CD14-positive monocyte (primary cell): ENCODE results near the gene GRIK2. TPM values are rescaled to one million over a fixed set of nuclear protein-coding genes. Genes with fewer than 3 reads are reported as not detected.

Experiments used
- DNase-seq, 3 donors: peaks; one replicate each; pipeline ENCODE4 v3.0.0-alpha.2; 2011 to 2022
- H2AFZ ChIP-seq: 2 replicates; pipeline ENCODE4 v1.6.0; 2012; ENCODE audit warnings: mild to moderate bottlenecking, low read depth, low read length, inconsistent platforms; ENCODE audit not compliant: insufficient read depth, poor library complexity, severe bottlenecking
- H3K27ac ChIP-seq, 2 donors: 1 replicate in 1 of 2; 2 replicates in 1 of 2; pipeline ENCODE4 v1.5.1; 2012 to 2013; ENCODE audit warnings: low read length in 2 of 2, control low read depth in 1 of 2, inconsistent platforms in 1 of 2, low read depth in 1 of 2, mild to moderate bottlenecking in 1 of 2
- H3K27me3 ChIP-seq, 2 donors: one replicate each; pipeline versions ENCODE4 v1.6.0 to v1.6.1; 2011 to 2013; ENCODE audit warnings: low read length in 2 of 2; ENCODE audit not compliant: control insufficient read depth in 2 of 2, insufficient read depth in 2 of 2
- H3K36me3 ChIP-seq, 2 donors: replicated peaks in 1 of 2; 1 replicate in 1 of 2; 2 replicates in 1 of 2; pipeline versions ENCODE4 v1.5.1 to v1.6.1; 2012 to 2013; ENCODE audit warnings: low read length in 2 of 2, control low read depth in 1 of 2, inconsistent platforms in 1 of 2, mild to moderate bottlenecking in 1 of 2; ENCODE audit not compliant: insufficient read depth in 2 of 2, control insufficient read depth in 1 of 2
- H3K4me1 ChIP-seq, 2 donors: 1 replicate in 1 of 2; 2 replicates in 1 of 2; pipeline versions ENCODE4 v1.5.1 to v1.6.1; 2012 to 2013; ENCODE audit warnings: low read length in 2 of 2, control low read depth in 1 of 2, inconsistent platforms in 1 of 2, mild to moderate bottlenecking in 1 of 2, moderate library complexity in 1 of 2; ENCODE audit not compliant: insufficient read depth in 2 of 2, control insufficient read depth in 1 of 2
- H3K4me2 ChIP-seq: replicated peaks from 2 replicates; pipeline ENCODE3; 2012; ENCODE audit warnings: low read length, moderate library complexity, mild to moderate bottlenecking; ENCODE audit not compliant: poor library complexity, severe bottlenecking; ENCODE audit errors: extremely low read depth
- H3K4me3 ChIP-seq, 3 experiments: fragments of 200-600 bp in 1 of 3; sonication (generic) in 1 of 3; replicated peaks in 1 of 3; 1 replicate in 2 of 3; 2 replicates in 1 of 3; pipeline ENCODE4 v1.5.1; 2011 to 2013; ENCODE audit warnings: low read length in 3 of 3, mild to moderate bottlenecking in 3 of 3, control low read depth in 2 of 3, low read depth in 2 of 3, inconsistent platforms in 1 of 3, moderate library complexity in 1 of 3
- H3K79me2 ChIP-seq: 2 replicates; pipeline ENCODE4 v1.6.0; 2012; ENCODE audit warnings: mild to moderate bottlenecking, control low read depth, inconsistent platforms, low read length, moderate library complexity; ENCODE audit not compliant: insufficient read depth
- H3K9ac ChIP-seq: 2 replicates; pipeline ENCODE4 v1.6.0; 2017; ENCODE audit warnings: low read length, mild to moderate bottlenecking; ENCODE audit not compliant: insufficient read depth, poor library complexity, severe bottlenecking
- H3K9me3 ChIP-seq, 2 donors: replicated peaks in 1 of 2; 1 replicate in 1 of 2; 2 replicates in 1 of 2; pipeline versions ENCODE4 v1.5.1 to v1.6.1; 2012 to 2013; ENCODE audit warnings: low read length in 2 of 2, control low read depth in 1 of 2; ENCODE audit not compliant: control insufficient read depth in 1 of 2, insufficient read depth in 1 of 2
- H4K20me1 ChIP-seq: 2 replicates; pipeline ENCODE4 v1.6.0; 2012; ENCODE audit warnings: mild to moderate bottlenecking, low read length, control low read depth, moderate library complexity; ENCODE audit not compliant: insufficient read depth
- H3K27ac Mint-ChIP-seq, 7 donors: one replicate each; pipeline ENCODE4 v1.8.0; 2020; ENCODE audit warnings: mild to moderate bottlenecking in 7 of 7, mixed read lengths in 7 of 7, moderate library complexity in 6 of 7, inconsistent platforms in 2 of 7
- H3K27me3 Mint-ChIP-seq, 3 donors: one replicate each; pipeline ENCODE4 v1.8.0; 2021 to 2022; ENCODE audit warnings: low read depth in 3 of 3, mild to moderate bottlenecking in 3 of 3, mixed read lengths in 3 of 3, moderate library complexity in 3 of 3, inconsistent platforms in 1 of 3
- H3K36me3 Mint-ChIP-seq, 2 donors: one replicate each; pipeline ENCODE4 v1.8.0; 2020; ENCODE audit warnings: mixed read lengths in 2 of 2, inconsistent platforms in 1 of 2, mild to moderate bottlenecking in 1 of 2
- H3K4me1 Mint-ChIP-seq: one replicate; pipeline ENCODE4 v1.8.0; 2020; ENCODE audit warnings: mild to moderate bottlenecking, mixed read lengths
- H3K4me3 Mint-ChIP-seq, 2 donors: one replicate each; pipeline ENCODE4 v1.8.0; 2020; ENCODE audit warnings: mild to moderate bottlenecking in 2 of 2, mixed read lengths in 2 of 2, moderate library complexity in 1 of 2
- H3K9me3 Mint-ChIP-seq, 7 donors: one replicate each; pipeline ENCODE4 v1.8.0; 2020 to 2022; ENCODE audit warnings: mixed read lengths in 7 of 7, mild to moderate bottlenecking in 6 of 7, moderate library complexity in 6 of 7, inconsistent platforms in 2 of 7
- CTCF ChIP-seq: fragments of 200-600 bp; IDR thresholded peaks from one replicate; pipeline ENCODE4 v1.8.0; 2022; ENCODE audit warnings: antibody characterized with exemption, mild to moderate bottlenecking
- WGBS: methylation state at CpG from one replicate; pipeline ENCODE4 v1.1.5; 2013; ENCODE audit warnings: missing lambda C conversion rate; ENCODE audit not compliant: insufficient coverage; 5-methylcytosine and 5-hydroxymethylcytosine counted together
- intact Hi-C, 2 donors: fragments of 100-400 bp; cut with micrococcal nuclease; formaldehyde crosslinking; loops; one replicate each; pipeline versions ENCODE4 v1.15.0 to v1.15.1; 2023
- polyA plus RNA-seq, 3 donors: library from polyadenylated mRNA; depleted of rRNA in 1 of 3; unstranded in 2 of 3; stranded (reverse) in 1 of 3; fragments of 300-500 nt in 2 of 3; fragments of >200 nt in 1 of 3; fragmentation: Illumina TruSeq in 2 of 3; gene quantifications; 1 replicate in 2 of 3; 2 replicates in 1 of 3; pipeline ENCODE4 v1.2.3, GENCODE V29; 2012 to 2021

The GRIK2 gene
- polyA plus RNA-seq, 3 donors = not detected

GRCh38 chr6:101824551-101825345 lies 431.2 kb downstream of the GRIK2 start:
- H4K20me1 ChIP-seq = no peaks in the 10 kb centered on the region
- TF ChIP-seq CTCF = no peak
- H3K4me1 Mint-ChIP-seq = no peaks in the 10 kb centered on the region
- WGBS = 100% methylated on average over 1 of the region's 5 CpGs
- H3K4me3 Mint-ChIP-seq = no peak overlapping the region
- intact Hi-C loops = no loop called here
- H3K36me3 ChIP-seq = no peaks in the 10 kb centered on the region
- H3K9me3 Mint-ChIP-seq = peaks cover 3 to 13% (median 8%) of the 10 kb centered on the region in 7 donors
- no peak overlapping the region for H3K27ac ChIP-seq
- DNase-seq = no peak
- H3K79me2 ChIP-seq = no peaks in the 10 kb centered on the region
- peaks cover 4 to 6% of the 10 kb centered on the region in 2 donors for H3K9me3 ChIP-seq
- H3K27me3 Mint-ChIP-seq = peaks cover 0 to 4% (median 0%) of the 10 kb centered on the region in 3 donors
- H3K4me1 ChIP-seq = no peaks in the 10 kb centered on the region
- H3K9ac ChIP-seq = no peak overlapping the region
- H2AFZ ChIP-seq = no peak overlapping the region
- H3K27me3 ChIP-seq = no peaks in the 10 kb centered on the region
- no peaks in the 10 kb centered on the region for H3K36me3 Mint-ChIP-seq
- no peak overlapping the region for H3K4me2 ChIP-seq
- H3K4me3 ChIP-seq = no peak overlapping the region
- H3K27ac Mint-ChIP-seq = no peak overlapping the region

- Histone ChIP-seq H3K9ac (no peak overlapping the region), H3K4me3 (no peak overlapping the region), H3K4me2 (no peak overlapping the region), H3K36me3 (no peaks in the 10 kb centered on the region), H3K9me3 (peaks cover 4 to 6% of the 10 kb centered on the region in 2 donors), H3K4me1 (no peaks in the 10 kb centered on the region), H3K27ac (no peak overlapping the region), H2AFZ (no peak overlapping the region), H3K79me2 (no peaks in the 10 kb centered on the region), H4K20me1 (no peaks in the 10 kb centered on the region), H3K27me3 (no peaks in the 10 kb centered on the region)
- intact Hi-C loops = no loop called here
- Mint-ChIP-seq H3K4me3 (no peak overlapping the region), H3K4me1 (no peaks in the 10 kb centered on the region), H3K36me3 (no peaks in the 10 kb centered on the region), H3K9me3 (peaks cover 0 to 13% (median 8%) of the 10 kb centered on the region in 7 donors), H3K27me3 (peaks cover 0 to 4% (median 0%) of the 10 kb centered on the region in 3 donors), H3K27ac (no peak overlapping the region)
- TF ChIP-seq CTCF = no peak
- no peak for DNase-seq
- 100% methylated on average over 2 of the region's 2 CpGs for WGBS
Measured at GRCh38 chr6:101826269-101826668, 432.8 kb downstream of the GRIK2 start.
